Measurements from ENCODE around the gene CACNG7. TPM values are rescaled to one million over a fixed set of nuclear protein-coding genes. Genes with fewer than 3 reads are reported as not detected.
A peak's percentile ranks its signal among the peaks of the same experiment; 100 is the strongest.

Gene CACNG7
- total and polyA plus RNA-seq, 3 donors from 2014 or later, result 0.39 to 0.81 (median 0.53) TPM

GRCh38 chr19:53942001-53942786, 33.1 kb downstream of the CACNG7 start:
- no peaks in the 10 kb centered on the region for H3K27me3 ChIP-seq
- peak; percentile 86 for DNase-seq
- H3K27ac ChIP-seq, result no peak overlapping the region
- peak overlapping the region; percentile 31 to 47 for H3K4me3 ChIP-seq
- no peak for TF ChIP-seq POLR2A (IDR thresholded peaks at IDR 0.05)
- TF ChIP-seq, protein P1, sequence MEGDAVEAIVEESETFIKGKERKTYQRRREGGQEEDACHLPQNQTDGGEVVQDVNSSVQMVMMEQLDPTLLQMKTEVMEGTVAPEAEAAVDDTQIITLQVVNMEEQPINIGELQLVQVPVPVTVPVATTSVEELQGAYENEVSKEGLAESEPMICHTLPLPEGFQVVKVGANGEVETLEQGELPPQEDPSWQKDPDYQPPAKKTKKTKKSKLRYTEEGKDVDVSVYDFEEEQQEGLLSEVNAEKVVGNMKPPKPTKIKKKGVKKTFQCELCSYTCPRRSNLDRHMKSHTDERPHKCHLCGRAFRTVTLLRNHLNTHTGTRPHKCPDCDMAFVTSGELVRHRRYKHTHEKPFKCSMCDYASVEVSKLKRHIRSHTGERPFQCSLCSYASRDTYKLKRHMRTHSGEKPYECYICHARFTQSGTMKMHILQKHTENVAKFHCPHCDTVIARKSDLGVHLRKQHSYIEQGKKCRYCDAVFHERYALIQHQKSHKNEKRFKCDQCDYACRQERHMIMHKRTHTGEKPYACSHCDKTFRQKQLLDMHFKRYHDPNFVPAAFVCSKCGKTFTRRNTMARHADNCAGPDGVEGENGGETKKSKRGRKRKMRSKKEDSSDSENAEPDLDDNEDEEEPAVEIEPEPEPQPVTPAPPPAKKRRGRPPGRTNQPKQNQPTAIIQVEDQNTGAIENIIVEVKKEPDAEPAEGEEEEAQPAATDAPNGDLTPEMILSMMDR (IDR thresholded peaks at IDR 0.05), result no peak
- no peaks in the 10 kb centered on the region for H3K36me3 ChIP-seq (ENCODE audit: low read depth, missing control alignments)
- intact Hi-C loops (cut with DNase I; ENCODE audit: low total_unique reads), result no loop called here
- no peaks in the 10 kb centered on the region for H3K9me3 ChIP-seq
- no peaks in the 10 kb centered on the region for H3K4me1 ChIP-seq
- WGBS, 2 donors, result 1 to 7% methylated on average over 27 to 55 of the region's 55 CpGs

- no peaks in the 10 kb centered on the region for H3K27me3 ChIP-seq
- intact Hi-C loops (cut with DNase I; ENCODE audit: low total_unique reads), result no loop called here
- no peaks in the 10 kb centered on the region for H3K36me3 ChIP-seq (ENCODE audit: low read depth, missing control alignments)
- no peak overlapping the region for H3K27ac ChIP-seq
- no peak for DNase-seq
- H3K4me3 ChIP-seq, result no peak overlapping the region
- no peaks in the 10 kb centered on the region for H3K4me1 ChIP-seq
- 78 to 83% methylated on average over 4 of the region's 4 CpGs for WGBS, 2 donors
- H3K9me3 ChIP-seq, result no peaks in the 10 kb centered on the region
- TF ChIP-seq, protein P1 (IDR thresholded peaks at IDR 0.05), result no peak
- TF ChIP-seq POLR2A (IDR thresholded peaks at IDR 0.05), result no peak
Observed at GRCh38 chr19:53944416-53944815, 35.3 kb downstream of the CACNG7 start.

DNA sequence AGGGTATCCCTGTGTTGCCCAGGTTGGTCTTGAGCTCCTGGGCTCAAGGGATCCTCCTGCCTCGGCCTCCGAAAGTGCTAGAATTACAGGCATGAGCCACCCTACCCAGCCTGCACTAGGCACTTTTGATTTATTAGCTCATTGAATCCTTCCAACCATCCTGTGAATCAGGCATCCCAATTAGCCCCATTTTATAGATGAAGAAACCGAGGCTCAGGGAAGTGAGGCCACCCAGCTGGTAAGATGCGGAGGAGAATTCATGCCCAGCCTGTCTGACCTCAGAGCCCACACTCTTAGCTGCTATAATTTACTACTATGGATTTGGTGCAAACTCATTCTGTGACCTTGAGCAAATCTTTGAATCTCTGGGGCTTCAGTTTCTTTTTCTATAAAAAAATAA, 35.9 kb downstream of the CACNG7 start:
- Histone ChIP-seq H3K36me3 (ENCODE audit: low read depth, missing control alignments) (no peaks in the 10 kb centered on the region), H3K27ac (no peak overlapping the region), H3K4me1 (no peaks in the 10 kb centered on the region), H3K27me3 (no peaks in the 10 kb centered on the region), H3K9me3 (no peaks in the 10 kb centered on the region), H3K4me3 (no peak overlapping the region)
- WGBS, 2 donors, result 83 to 86% methylated on average over 4 of the region's 4 CpGs
- TF ChIP-seq POLR2A (IDR thresholded peaks at IDR 0.05), result no peak
- TF ChIP-seq, protein P1 (IDR thresholded peaks at IDR 0.05), result no peak
- DNase-seq, result no peak
- intact Hi-C loops (cut with DNase I; ENCODE audit: low total_unique reads), result no loop called here

DNA sequence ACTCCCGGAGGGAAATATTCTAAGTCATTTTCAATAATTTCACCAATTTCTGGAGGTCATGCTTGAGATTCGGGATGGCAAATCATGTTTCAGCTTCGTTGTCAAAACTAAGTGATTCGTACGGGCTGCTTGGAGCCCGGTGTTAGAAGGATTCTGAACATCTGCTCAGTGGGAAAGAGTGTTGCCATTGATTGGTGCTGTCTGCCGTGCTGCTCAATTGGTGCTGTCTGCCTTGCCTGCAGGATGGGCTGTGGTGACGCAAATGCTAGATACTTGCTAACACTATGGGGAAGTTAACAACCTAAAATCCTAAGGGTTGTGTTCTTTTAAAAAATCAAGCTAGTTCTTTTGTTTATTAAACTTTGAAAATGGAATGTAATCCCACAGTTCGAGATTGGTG, 36.4 kb downstream of the CACNG7 start:
- no peak overlapping the region for H3K27ac ChIP-seq
- H3K4me1 ChIP-seq, result no peaks in the 10 kb centered on the region
- no peak for DNase-seq
- TF ChIP-seq POLR2A (IDR thresholded peaks at IDR 0.05), result no peak
- TF ChIP-seq, protein P1 (IDR thresholded peaks at IDR 0.05), result no peak
- no peaks in the 10 kb centered on the region for H3K27me3 ChIP-seq
- H3K36me3 ChIP-seq (ENCODE audit: low read depth, missing control alignments), result no peaks in the 10 kb centered on the region
- intact Hi-C loops (cut with DNase I; ENCODE audit: low total_unique reads), result no loop called here
- 57 to 58% methylated on average over 9 of the region's 9 CpGs for WGBS, 2 donors
- H3K9me3 ChIP-seq, result no peaks in the 10 kb centered on the region
- no peak overlapping the region for H3K4me3 ChIP-seq

DNA sequence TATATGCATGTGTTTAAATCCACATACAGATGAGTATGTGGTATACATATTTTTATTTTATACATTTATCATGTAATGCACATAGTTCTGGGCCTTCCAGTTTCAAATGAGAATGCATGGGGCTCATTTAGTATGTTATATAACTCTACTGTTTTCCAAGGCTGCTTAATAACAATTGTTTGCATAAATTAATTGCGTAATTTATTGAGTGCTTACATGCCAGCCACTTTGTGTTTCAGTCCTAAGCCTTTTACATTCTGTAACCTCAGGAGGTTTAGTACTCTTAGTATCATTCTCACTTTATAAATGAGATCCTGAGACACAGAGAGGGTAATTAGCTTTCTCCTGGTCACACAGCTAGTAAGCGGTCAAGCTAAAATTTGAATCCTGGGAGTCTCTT, 36.9 kb downstream of the CACNG7 start:
- H3K9me3 ChIP-seq, result no peaks in the 10 kb centered on the region
- no peak overlapping the region for H3K4me3 ChIP-seq
- H3K27ac ChIP-seq, result no peak overlapping the region
- no peak for DNase-seq
- TF ChIP-seq, protein P1 (IDR thresholded peaks at IDR 0.05), result no peak
- no peak for TF ChIP-seq POLR2A (IDR thresholded peaks at IDR 0.05)
- intact Hi-C loops (cut with DNase I; ENCODE audit: low total_unique reads), result no loop called here
- WGBS, 2 donors, result 93 to 98% methylated on average over 2 of the region's 2 CpGs
- no peaks in the 10 kb centered on the region for H3K4me1 ChIP-seq
- H3K36me3 ChIP-seq (ENCODE audit: low read depth, missing control alignments), result no peaks in the 10 kb centered on the region
- H3K27me3 ChIP-seq, result no peaks in the 10 kb centered on the region

Data from testis (tissue), 3 donors.